Psoas muscle (tissue), 8 donors: Measurements from ENCODE around the gene KATNAL1. TPM values are rescaled to one million over a fixed set of nuclear protein-coding genes. Genes with fewer than 3 reads are reported as not detected.
A peak's percentile ranks its signal among the peaks of the same experiment; 100 is the strongest.

Experiments
- ATAC-seq, 4 donors: fragments of 200-7000 bp; cut with Tn5 transposase; one replicate each; pipeline ENCODE4 v1.9.1; 2020; ENCODE audit warnings: moderate library complexity in 3 of 4, mild to moderate bottlenecking in 2 of 4
- DNase-seq, 2 donors: peaks; one replicate each; pipeline ENCODE4 v3.0.0-alpha.2; 2020
- H3K27ac ChIP-seq: fragments of 200-600 bp; one replicate; pipeline ENCODE4 v1.8.0; 2022
- H3K27me3 ChIP-seq, 3 donors: fragments of 200-600 bp in 1 of 3; one replicate each; pipeline versions ENCODE4 v1.6.1 to v1.8.0; 2013 to 2022; ENCODE audit warnings: low read length in 2 of 3, mild to moderate bottlenecking in 2 of 3, moderate library complexity in 1 of 3; ENCODE audit not compliant: insufficient read depth in 3 of 3
- H3K36me3 ChIP-seq, 2 donors: fragments of 200-600 bp in 1 of 2; one replicate each; pipeline versions ENCODE4 v1.6.1 to v1.8.0; 2013 to 2022; ENCODE audit warnings: low read depth in 1 of 2, mild to moderate bottlenecking in 1 of 2, moderate library complexity in 1 of 2; ENCODE audit not compliant: insufficient read depth in 1 of 2
- H3K4me1 ChIP-seq: fragments of 200-600 bp; one replicate; pipeline ENCODE4 v1.8.0; 2022
- H3K4me3 ChIP-seq: fragments of 200-600 bp; one replicate; pipeline ENCODE4 v1.8.0; 2022; ENCODE audit warnings: mild to moderate bottlenecking
- H3K9me3 ChIP-seq: fragments of 200-600 bp; one replicate; pipeline ENCODE4 v1.8.0; 2022
- CTCF ChIP-seq: fragments of 200-600 bp; IDR thresholded peaks from one replicate; pipeline ENCODE4 v1.8.0; 2022; ENCODE audit warnings: antibody characterized with exemption
- WGBS, 3 donors: extraction: QIAGEN DNeasy Blood & Tissue Kit; methylation state at CpG; one replicate each; pipeline versions ENCODE4 v1.1.6 to v1.1.7; 2013; 5-methylcytosine and 5-hydroxymethylcytosine counted together
- intact Hi-C, 2 donors: fragments of 100-400 bp; cut with DNase I; formaldehyde crosslinking; loops; one replicate each; pipeline versions ENCODE4 v1.11.0 to v1.14.2; 2022
- polyA plus RNA-seq, 3 donors: library from polyadenylated mRNA; stranded (reverse); fragments of 200-250 nt; gene quantifications; one replicate each; pipeline ENCODE4 v1.2.3, GENCODE V29; 2013
- total RNA-seq, 4 donors: library from RNA; stranded (reverse); fragmentation: NEBNext Ultra II Directional in 2 of 4; extraction: Animal tissue kit (Norgen Biotek cat#: 25700) in 2 of 4; gene quantifications; one replicate each; pipeline versions ENCODE4 v1.2.1 to v1.2.4, GENCODE V29; 2021 to 2023
- donor health status: healthy with polysubstance abuse.
- donor health status: DM: no; HTN: no; CAD: no; lungs with moderate emphysema.
- donor health status: Bipolar disorder and iron deficiency.
- donor health status: healthy.
- donor health status: DM: yes; HTN: yes; CAD: no.
- donor health status: DM: no; HTN: no; CAD: no.
- donor health status: DM: no; HTN: no; CAD: no.
- donor health status: DM: yes; HTN: yes; CAD: no.

KATNAL1 gene
- total and polyA plus RNA-seq, 7 donors, result 2.2 to 16.1 (median 9.8) TPM

GRCh38 chr13:30313311-30313710, 6.0 kb upstream of the KATNAL1 start:
- ATAC-seq (peak in 3 of 4 donors; percentile 26 to 58 (median 45)), DNase-seq (no peak)
- Histone ChIP-seq H3K27me3 (no peaks in the 10 kb centered on the region), H3K4me1 (peaks cover 20% of the 10 kb centered on the region), H3K9me3 (no peaks in the 10 kb centered on the region), H3K36me3 (no peaks in the 10 kb centered on the region), H3K4me3 (no peak overlapping the region), H3K27ac (no peak overlapping the region)
- WGBS, 3 donors, result 32 to 39% (median 36%) methylated on average over 3 of the region's 3 CpGs
- TF ChIP-seq CTCF, result no peak
- intact Hi-C loops, result no loop called here

- no peak overlapping the region for H3K27ac ChIP-seq
- H3K4me1 ChIP-seq, result peaks cover 21% of the 10 kb centered on the region
- no peaks in the 10 kb centered on the region for H3K9me3 ChIP-seq
- H3K27me3 ChIP-seq, result no peaks in the 10 kb centered on the region
- 48 to 62% (median 60%) methylated on average over 1 of the region's 1 CpG for WGBS, 3 donors
- ATAC-seq, result no peak
- H3K36me3 ChIP-seq, result no peaks in the 10 kb centered on the region
- DNase-seq, result no peak
- intact Hi-C loops, result no loop called here
- no peak for TF ChIP-seq CTCF
- no peak overlapping the region for H3K4me3 ChIP-seq
These were observed 5.6 kb upstream of the KATNAL1 start for GRCh38 chr13:30312904-30313303.

DNA sequence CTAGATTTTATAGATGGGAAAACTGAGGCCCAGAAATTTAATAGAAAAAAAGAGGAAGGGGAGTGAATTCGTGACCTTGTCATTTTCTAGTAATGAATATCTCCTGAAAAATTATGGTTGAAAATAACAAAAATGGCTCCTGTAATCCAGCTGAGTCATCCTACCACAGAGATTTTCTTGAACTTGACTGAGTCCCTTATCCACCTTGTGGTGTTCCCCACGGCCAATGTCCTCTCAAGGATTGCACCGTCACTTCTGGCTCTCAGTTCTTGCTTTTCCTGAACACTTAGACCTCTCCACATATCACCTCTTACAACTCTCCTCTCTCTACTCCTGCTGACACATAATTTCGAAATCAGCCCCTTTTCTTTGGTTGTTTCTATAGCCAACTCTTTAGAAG, 1.2 kb upstream of the KATNAL1 start:
- intact Hi-C loops, result no loop called here
- no peak for TF ChIP-seq CTCF
- no peak overlapping the region for H3K27ac ChIP-seq
- no peak for DNase-seq
- H3K9me3 ChIP-seq, result no peaks in the 10 kb centered on the region
- no peaks in the 10 kb centered on the region for H3K36me3 ChIP-seq
- peak overlapping the region; percentile 100 for H3K4me3 ChIP-seq
- H3K4me1 ChIP-seq, result peaks cover 37% of the 10 kb centered on the region
- 79 to 89% (median 81%) methylated on average over 4 of the region's 4 CpGs for WGBS, 3 donors
- H3K27me3 ChIP-seq, result no peaks in the 10 kb centered on the region
- ATAC-seq, result no peak

DNA sequence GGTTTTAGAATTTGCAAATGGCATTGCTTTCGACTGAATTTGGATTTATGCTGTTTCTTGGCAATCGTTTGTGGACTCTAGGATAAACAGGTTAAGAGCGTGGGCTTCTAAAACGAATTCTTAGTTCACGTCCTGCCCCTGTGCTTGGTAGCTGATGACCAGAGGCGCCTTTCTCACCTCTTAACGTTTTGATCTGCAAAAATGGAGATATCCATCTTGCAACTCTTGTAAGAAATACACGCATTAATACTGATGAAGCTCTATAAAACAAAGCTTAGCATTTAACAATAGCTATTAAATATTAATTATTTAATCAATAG, 580 bp upstream of the KATNAL1 start:
- Histone ChIP-seq H3K27ac (peak overlapping the region; percentile 87), H3K36me3 (no peaks in the 10 kb centered on the region), H3K4me1 (peaks cover 35% of the 10 kb centered on the region), H3K4me3 (peak overlapping the region; percentile 100), H3K27me3 (no peaks in the 10 kb centered on the region), H3K9me3 (no peaks in the 10 kb centered on the region)
- DNase-seq (no peak), ATAC-seq (no peak)
- intact Hi-C loops, result no loop called here
- 37 to 46% (median 40%) methylated on average over 8 of the region's 8 CpGs for WGBS, 3 donors
- TF ChIP-seq CTCF, result no peak

DNA sequence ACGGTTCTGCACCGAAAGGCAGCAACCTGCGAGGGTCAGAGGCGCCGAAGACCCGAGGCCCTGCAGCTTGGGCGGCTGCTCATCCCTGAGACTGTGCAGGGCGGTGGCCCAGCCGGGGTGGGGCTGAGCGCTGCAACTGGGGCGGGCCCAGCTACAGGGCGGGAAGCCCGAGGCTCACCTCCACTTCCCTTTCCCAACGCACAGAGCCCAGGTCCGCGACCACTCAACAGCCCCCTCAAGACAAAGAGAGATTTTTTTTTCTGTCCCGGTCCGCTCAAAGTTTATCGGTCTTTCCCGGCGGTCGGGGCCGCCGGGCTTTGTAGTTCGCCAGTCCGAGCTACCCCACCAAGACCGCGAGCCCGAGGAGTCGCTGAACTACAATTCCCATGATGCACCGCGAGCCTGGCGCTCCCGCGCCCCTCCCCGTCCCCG, 573 bp downstream of the KATNAL1 start:
- DNase-seq, result peak; percentile 93 to 97
- intact Hi-C loops, result no loop called here
- H3K27me3 ChIP-seq, result no peaks in the 10 kb centered on the region
- no peak for TF ChIP-seq CTCF
- H3K27ac ChIP-seq, result peak overlapping the region; percentile 87
- H3K36me3 ChIP-seq, result no peaks in the 10 kb centered on the region
- WGBS, 3 donors, result 0 to 1% (median 0%) methylated on average over 32 to 37 of the region's 37 CpGs
- ATAC-seq, result peak; percentile 98
- H3K9me3 ChIP-seq, result no peaks in the 10 kb centered on the region
- peak overlapping the region; percentile 100 for H3K4me3 ChIP-seq
- H3K4me1 ChIP-seq, result peaks cover 27% of the 10 kb centered on the region
